ENCODE measurements around the gene TULP4.
"Not testable (repeated sequence)": the region's sequence is repeated elsewhere in the genome, so short reads cannot be mapped to it uniquely, and the experiment has no call there.

Gene TULP4

DNA sequence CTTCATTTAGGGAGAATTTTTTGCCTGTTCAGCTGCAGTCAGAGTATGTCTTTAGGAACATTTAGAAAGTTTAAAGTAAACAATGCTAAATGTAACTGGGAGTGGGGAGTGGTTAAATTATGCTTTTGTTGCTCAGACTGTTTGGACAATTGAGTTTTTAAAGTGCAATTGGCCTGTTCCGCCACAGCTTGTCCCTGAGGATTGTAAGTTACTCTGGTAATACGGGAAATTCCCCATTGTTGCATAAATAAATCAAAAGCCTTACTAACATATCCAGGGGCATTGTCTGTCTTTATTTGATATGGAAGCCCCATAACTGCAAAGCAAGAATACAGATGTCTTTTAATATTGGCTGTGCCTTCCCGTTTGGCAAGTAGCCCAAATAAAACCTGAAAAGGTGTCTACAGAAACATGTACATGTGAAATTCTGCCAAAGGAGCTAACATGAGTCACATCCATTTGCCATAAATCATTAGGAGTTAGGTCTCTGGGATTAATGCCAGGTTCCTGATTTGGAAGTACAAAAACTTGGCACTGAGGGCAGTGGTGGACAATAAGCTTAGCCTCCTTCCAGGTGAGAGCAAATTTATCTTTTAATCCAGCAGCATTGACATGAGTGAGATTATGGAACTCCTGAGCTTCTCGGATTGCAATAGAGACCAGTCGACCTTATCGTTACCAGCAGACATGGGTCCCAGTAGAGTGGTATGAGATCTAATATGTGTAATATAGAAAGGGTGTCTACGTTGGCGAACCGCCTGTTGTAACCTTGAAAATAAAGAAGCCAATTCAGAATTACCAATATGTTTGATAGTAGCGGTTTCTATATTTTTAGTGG lies 11.7 kb upstream of the TULP4 start:
- not testable (repeated sequence) for H3K79me2 ChIP-seq (ENCODE audit: insufficient read depth, low read length); H2AFZ ChIP-seq (ENCODE audit: low read length); H3K36me3 ChIP-seq (ENCODE audit: insufficient read depth, low read length); H3K9ac ChIP-seq (ENCODE audit: low read depth, low read length, poor library complexity, severe bottlenecking); H3F3A ChIP-seq (ENCODE audit: low read depth); H3K4me3 ChIP-seq (ENCODE audit: low read length, poor library complexity, severe bottlenecking); H3K4me2 ChIP-seq (ENCODE audit: low read depth, low read length, poor library complexity, severe bottlenecking); H3K4me1 ChIP-seq (ENCODE audit: insufficient read depth, low read length, poor library complexity, severe bottlenecking); H3K9me2 ChIP-seq (replicated peaks; ENCODE audit: low read depth, low read length); H3K9me3 ChIP-seq (ENCODE audit: insufficient read depth, low read depth, low read length); H3K27me3 ChIP-seq (ENCODE audit: insufficient read depth, low read length, poor library complexity, severe bottlenecking); H4K20me1 ChIP-seq (ENCODE audit: insufficient read depth, low read length, poor library complexity, severe bottlenecking)

DNA sequence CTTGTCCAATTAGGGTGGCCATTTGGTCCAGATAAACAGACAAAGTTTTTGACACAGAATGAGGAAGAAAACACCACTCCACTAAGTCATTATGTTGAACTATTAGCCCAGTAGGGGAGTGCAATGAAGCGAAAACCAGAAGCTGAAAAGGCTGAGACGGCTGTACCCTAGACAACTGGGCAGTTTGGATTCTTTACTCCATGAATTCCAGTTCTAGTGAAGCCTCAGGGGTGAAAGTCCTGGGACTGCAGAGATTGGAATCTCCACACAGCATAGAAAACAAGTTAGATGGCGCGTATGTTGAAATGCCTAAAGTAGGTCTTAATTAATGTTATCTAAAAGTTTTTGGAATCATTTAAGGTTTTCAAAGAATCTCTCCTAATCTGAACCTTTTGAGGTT lies 10.7 kb upstream of the TULP4 start:
- not testable (repeated sequence) for H3K4me2 ChIP-seq (ENCODE audit: low read depth, low read length, poor library complexity, severe bottlenecking); H3K27me3 ChIP-seq (ENCODE audit: insufficient read depth, low read length, poor library complexity, severe bottlenecking); H3K9me2 ChIP-seq (replicated peaks; ENCODE audit: low read depth, low read length); H3K9me3 ChIP-seq (ENCODE audit: insufficient read depth, low read depth, low read length); H2AFZ ChIP-seq (ENCODE audit: low read length); H3F3A ChIP-seq (ENCODE audit: low read depth); H3K4me3 ChIP-seq (ENCODE audit: low read length, poor library complexity, severe bottlenecking); H4K20me1 ChIP-seq (ENCODE audit: insufficient read depth, low read length, poor library complexity, severe bottlenecking); H3K36me3 ChIP-seq (ENCODE audit: insufficient read depth, low read length); H3K79me2 ChIP-seq (ENCODE audit: insufficient read depth, low read length); H3K4me1 ChIP-seq (ENCODE audit: insufficient read depth, low read length, poor library complexity, severe bottlenecking); H3K9ac ChIP-seq (ENCODE audit: low read depth, low read length, poor library complexity, severe bottlenecking)

DNA sequence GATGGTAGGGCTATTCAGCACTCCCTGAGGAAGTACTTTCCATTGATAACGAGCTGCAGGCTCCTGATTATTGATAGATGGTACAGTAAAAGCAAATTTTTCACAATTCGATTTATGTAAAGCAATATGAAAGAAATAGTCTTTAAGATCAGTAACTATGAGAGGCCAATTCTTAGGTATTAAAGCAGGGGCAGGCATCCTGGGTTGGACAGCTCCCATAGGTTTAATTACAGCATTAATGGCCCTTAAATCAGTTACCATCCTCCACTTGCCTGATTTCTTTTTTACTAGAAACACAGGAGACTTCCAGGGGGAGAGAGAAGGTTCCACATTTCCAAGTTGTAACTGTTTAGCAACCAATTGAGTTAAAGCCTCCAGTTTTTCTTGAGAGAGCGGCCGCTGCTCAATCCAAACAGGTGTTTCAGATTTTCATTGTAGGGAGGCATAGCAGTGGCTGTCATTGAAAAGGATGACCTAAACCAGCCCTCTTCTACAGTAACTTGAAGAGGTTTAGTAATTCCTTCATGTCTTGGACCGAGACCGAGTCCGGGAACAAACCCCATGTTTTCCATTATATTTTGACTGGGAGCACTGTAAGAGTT lies 10.0 kb upstream of the TULP4 start:
- H3K4me2 ChIP-seq (ENCODE audit: low read depth, low read length, poor library complexity, severe bottlenecking); H3K79me2 ChIP-seq (ENCODE audit: insufficient read depth, low read length): not testable (repeated sequence)

DNA sequence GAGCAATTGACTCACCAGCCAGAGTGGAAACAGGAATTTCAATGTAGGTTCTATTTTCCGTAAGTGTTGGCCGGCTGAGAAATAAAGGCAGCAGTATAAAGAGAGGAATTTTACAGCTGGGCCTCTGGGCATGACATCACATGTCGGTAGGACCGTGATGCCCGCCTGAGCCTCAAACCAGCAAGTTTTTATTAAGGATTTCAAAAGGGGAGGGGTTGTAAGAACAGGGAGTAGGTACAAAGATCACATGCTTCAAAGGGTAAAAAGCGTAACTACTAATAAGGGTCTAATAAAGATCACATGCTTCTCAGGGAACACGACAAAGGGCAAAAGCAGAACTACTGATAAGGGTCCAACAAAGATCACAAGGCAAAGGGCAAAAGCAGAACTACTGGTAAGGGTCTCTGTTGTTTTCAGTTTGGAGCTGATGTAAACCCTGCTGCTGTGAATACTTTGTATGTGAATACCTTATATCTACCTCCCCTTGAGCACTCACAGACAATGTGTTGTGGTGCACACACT lies 9.0 kb upstream of the TULP4 start:
- no peaks in the 10 kb centered on the region for H3K27me3 ChIP-seq (ENCODE audit: insufficient read depth, low read length, poor library complexity, severe bottlenecking)
- no peak overlapping the region for H2AFZ ChIP-seq (ENCODE audit: low read length)
- no peak overlapping the region for H3K4me3 ChIP-seq (ENCODE audit: low read length, poor library complexity, severe bottlenecking)
- no peak overlapping the region for H3K9ac ChIP-seq (ENCODE audit: low read depth, low read length, poor library complexity, severe bottlenecking)
- no peaks in the 10 kb centered on the region for H3K4me1 ChIP-seq (ENCODE audit: insufficient read depth, low read length, poor library complexity, severe bottlenecking)
- TF ChIP-seq EZH2phosphoT487 (IDR thresholded peaks at IDR 0.05; ENCODE audit: borderline replicate concordance): no peak
- TF ChIP-seq, protein P1, sequence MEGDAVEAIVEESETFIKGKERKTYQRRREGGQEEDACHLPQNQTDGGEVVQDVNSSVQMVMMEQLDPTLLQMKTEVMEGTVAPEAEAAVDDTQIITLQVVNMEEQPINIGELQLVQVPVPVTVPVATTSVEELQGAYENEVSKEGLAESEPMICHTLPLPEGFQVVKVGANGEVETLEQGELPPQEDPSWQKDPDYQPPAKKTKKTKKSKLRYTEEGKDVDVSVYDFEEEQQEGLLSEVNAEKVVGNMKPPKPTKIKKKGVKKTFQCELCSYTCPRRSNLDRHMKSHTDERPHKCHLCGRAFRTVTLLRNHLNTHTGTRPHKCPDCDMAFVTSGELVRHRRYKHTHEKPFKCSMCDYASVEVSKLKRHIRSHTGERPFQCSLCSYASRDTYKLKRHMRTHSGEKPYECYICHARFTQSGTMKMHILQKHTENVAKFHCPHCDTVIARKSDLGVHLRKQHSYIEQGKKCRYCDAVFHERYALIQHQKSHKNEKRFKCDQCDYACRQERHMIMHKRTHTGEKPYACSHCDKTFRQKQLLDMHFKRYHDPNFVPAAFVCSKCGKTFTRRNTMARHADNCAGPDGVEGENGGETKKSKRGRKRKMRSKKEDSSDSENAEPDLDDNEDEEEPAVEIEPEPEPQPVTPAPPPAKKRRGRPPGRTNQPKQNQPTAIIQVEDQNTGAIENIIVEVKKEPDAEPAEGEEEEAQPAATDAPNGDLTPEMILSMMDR (conservative IDR thresholded peaks at IDR 0.05; ENCODE audit: low read length): no peak
- no peaks in the 10 kb centered on the region for H3F3A ChIP-seq (ENCODE audit: low read depth)
- H3K9me3 ChIP-seq (ENCODE audit: insufficient read depth, low read depth, low read length): no peaks in the 10 kb centered on the region
- H4K20me1 ChIP-seq (ENCODE audit: insufficient read depth, low read length, poor library complexity, severe bottlenecking): no peaks in the 10 kb centered on the region
- no peaks in the 10 kb centered on the region for H3K79me2 ChIP-seq (ENCODE audit: insufficient read depth, low read length)
- no peak overlapping the region for H3K4me2 ChIP-seq (ENCODE audit: low read depth, low read length, poor library complexity, severe bottlenecking)
- no peaks in the 10 kb centered on the region for H3K36me3 ChIP-seq (ENCODE audit: insufficient read depth, low read length)
- H3K9me2 ChIP-seq (replicated peaks; ENCODE audit: low read depth, low read length): no peaks in the 10 kb centered on the region

More for the DNA sequence above, 10.0 kb upstream of the TULP4 start:
- H3K9me3 ChIP-seq (ENCODE audit: insufficient read depth, low read depth, low read length); H3K27me3 ChIP-seq (ENCODE audit: insufficient read depth, low read length, poor library complexity, severe bottlenecking); H3F3A ChIP-seq (ENCODE audit: low read depth); H4K20me1 ChIP-seq (ENCODE audit: insufficient read depth, low read length, poor library complexity, severe bottlenecking); H2AFZ ChIP-seq (ENCODE audit: low read length); H3K36me3 ChIP-seq (ENCODE audit: insufficient read depth, low read length); H3K4me3 ChIP-seq (ENCODE audit: low read length, poor library complexity, severe bottlenecking); H3K9me2 ChIP-seq (replicated peaks; ENCODE audit: low read depth, low read length); H3K9ac ChIP-seq (ENCODE audit: low read depth, low read length, poor library complexity, severe bottlenecking); H3K4me1 ChIP-seq (ENCODE audit: insufficient read depth, low read length, poor library complexity, severe bottlenecking): not testable (repeated sequence)

Data from Loucy (cell line).